Measurements from ENCODE around the gene TMEM132D. TPM values are rescaled to one million over a fixed set of nuclear protein-coding genes. Genes with fewer than 3 reads are reported as not detected.

TMEM132D gene
- total RNA-seq, 2 donors from 2014 or later = not detected

- no peak for DNase-seq (ENCODE audit: low spot score)
Measured at GRCh38 chr12:129494260-129494659, 409.6 kb downstream of the TMEM132D start.

GRCh38 chr12:129489100-129489676, 414.6 kb downstream of the TMEM132D start:
- no peak for TF ChIP-seq CTCF (IDR thresholded peaks at IDR 0.05)
- Histone ChIP-seq H3K4me3 (no peak overlapping the region), H3K27ac (no peak overlapping the region), H3K27me3 (no peaks in the 10 kb centered on the region), H3K9me3 (no peaks in the 10 kb centered on the region), H3K36me3 (no peaks in the 10 kb centered on the region), H3K4me1 (no peaks in the 10 kb centered on the region)
- no peak for DNase-seq (ENCODE audit: low spot score)

More at GRCh38 chr12:129494260-129494659, 409.6 kb downstream of the TMEM132D start:
- H3K4me3 ChIP-seq = no peak overlapping the region
- TF ChIP-seq CTCF (IDR thresholded peaks at IDR 0.05) = no peak
- H3K27ac ChIP-seq = no peak overlapping the region
- no peaks in the 10 kb centered on the region for H3K36me3 ChIP-seq
- no peaks in the 10 kb centered on the region for H3K9me3 ChIP-seq
- H3K27me3 ChIP-seq = no peaks in the 10 kb centered on the region
- no peaks in the 10 kb centered on the region for H3K4me1 ChIP-seq

- DNase-seq (ENCODE audit: low spot score) = no peak
- TF ChIP-seq CTCF (IDR thresholded peaks at IDR 0.05) = no peak
- H3K27me3 ChIP-seq = no peaks in the 10 kb centered on the region
- no peaks in the 10 kb centered on the region for H3K4me1 ChIP-seq
- H3K27ac ChIP-seq = no peak overlapping the region
- no peak overlapping the region for H3K4me3 ChIP-seq
- H3K9me3 ChIP-seq = no peaks in the 10 kb centered on the region
- H3K36me3 ChIP-seq = no peaks in the 10 kb centered on the region
Measured at GRCh38 chr12:129486931-129487330, 416.9 kb downstream of the TMEM132D start.

- DNase-seq (ENCODE audit: low spot score) = no peak
- H3K36me3 ChIP-seq = no peaks in the 10 kb centered on the region
- no peak for TF ChIP-seq CTCF (IDR thresholded peaks at IDR 0.05)
- no peaks in the 10 kb centered on the region for H3K4me1 ChIP-seq
- H3K4me3 ChIP-seq = no peak overlapping the region
- no peak overlapping the region for H3K27ac ChIP-seq
- H3K27me3 ChIP-seq = no peaks in the 10 kb centered on the region
- H3K9me3 ChIP-seq = no peaks in the 10 kb centered on the region
Measured at GRCh38 chr12:129483111-129483893, 420.5 kb downstream of the TMEM132D start.

GRCh38 chr12:129481921-129482320, 421.9 kb downstream of the TMEM132D start:
- H3K4me3 ChIP-seq = no peak overlapping the region
- no peaks in the 10 kb centered on the region for H3K36me3 ChIP-seq
- no peaks in the 10 kb centered on the region for H3K4me1 ChIP-seq
- DNase-seq (ENCODE audit: low spot score) = no peak
- H3K27ac ChIP-seq = no peak overlapping the region
- H3K9me3 ChIP-seq = no peaks in the 10 kb centered on the region
- H3K27me3 ChIP-seq = no peaks in the 10 kb centered on the region
- TF ChIP-seq CTCF (IDR thresholded peaks at IDR 0.05) = no peak
